ENCODE measurements around the gene DDB1.

DDB1 gene

GRCh38 chr11:61356706-61357105 lies 23.8 kb upstream of the DDB1 start:
- DNase-seq (ENCODE audit: low read depth in 3 of 3): no peak

- DNase-seq (ENCODE audit: low read depth in 3 of 3): no peak
Observed at GRCh38 chr11:61354208-61354607, 21.3 kb upstream of the DDB1 start.

- no peak for DNase-seq (ENCODE audit: low read depth in 3 of 3)
Observed at GRCh38 chr11:61353131-61354067, 20.5 kb upstream of the DDB1 start.

- no peak for DNase-seq (ENCODE audit: low read depth in 3 of 3)
Observed at GRCh38 chr11:61352038-61352437, 19.1 kb upstream of the DDB1 start.

- DNase-seq (ENCODE audit: low read depth in 3 of 3): no peak
Observed at GRCh38 chr11:61350803-61351202, 17.9 kb upstream of the DDB1 start.

GRCh38 chr11:61350336-61350735 lies 17.4 kb upstream of the DDB1 start:
- DNase-seq (ENCODE audit: low read depth in 3 of 3): no peak

- no peak for DNase-seq (ENCODE audit: low read depth in 3 of 3)
Observed at GRCh38 chr11:61349916-61350315, 17.0 kb upstream of the DDB1 start.

GRCh38 chr11:61349189-61349751 lies 16.4 kb upstream of the DDB1 start:
- DNase-seq (ENCODE audit: low read depth in 3 of 3): no peak

GRCh38 chr11:61347916-61348461 lies 15.1 kb upstream of the DDB1 start:
- no peak for DNase-seq (ENCODE audit: low read depth in 3 of 3)

GRCh38 chr11:61345954-61346843 lies 13.3 kb upstream of the DDB1 start:
- DNase-seq (ENCODE audit: low read depth in 3 of 3): no peak

- DNase-seq (ENCODE audit: low read depth in 3 of 3): no peak
Observed at GRCh38 chr11:61345170-61345610, 12.3 kb upstream of the DDB1 start.

- no peak for DNase-seq (ENCODE audit: low read depth in 3 of 3)
Observed at GRCh38 chr11:61343792-61344745, 11.2 kb upstream of the DDB1 start.

GRCh38 chr11:61342207-61342803 lies 9.4 kb upstream of the DDB1 start:
- DNase-seq (ENCODE audit: low read depth in 3 of 3): no peak

- no peak for DNase-seq (ENCODE audit: low read depth in 3 of 3)
Observed at GRCh38 chr11:61341706-61342105, 8.8 kb upstream of the DDB1 start.

GRCh38 chr11:61340979-61341378 lies 8.1 kb upstream of the DDB1 start:
- DNase-seq (ENCODE audit: low read depth in 3 of 3): no peak

- no peak for DNase-seq (ENCODE audit: low read depth in 3 of 3)
Observed at GRCh38 chr11:61339490-61339878, 6.6 kb upstream of the DDB1 start.

GRCh38 chr11:61338783-61339489 lies 6.0 kb upstream of the DDB1 start:
- no peak for DNase-seq (ENCODE audit: low read depth in 3 of 3)

GRCh38 chr11:61337706-61338470 lies 5.0 kb upstream of the DDB1 start:
- no peak for DNase-seq (ENCODE audit: low read depth in 3 of 3)
